PC-9 (cell line): ENCODE measurements around the gene MACROD2. TPM values are rescaled to one million over a fixed set of nuclear protein-coding genes. Genes with fewer than 3 reads are reported as not detected.

Experiments
- BruUV-seq: library from RNA; stranded (reverse); fragments of 400-500 nt; replicated peaks from 2 replicates; lab custom pipeline; 2021; lab: Mats Ljungman, UMichigan
- CTCF ChIA-PET: fragments of 300-600 bp; sonication (Branson Sonifier 250); formaldehyde crosslinking; loops from one replicate; lab custom pipeline; 2022; ENCODE audit warnings: antibody characterized with exemption; lab: Charles Lee
- POLR2A ChIA-PET: fragments of 300-600 bp; sonication (Branson Sonifier 250); formaldehyde crosslinking; loops from one replicate; lab custom pipeline; 2022; ENCODE audit warnings: antibody characterized with exemption; ENCODE audit not compliant: unreplicated experiment; lab: Charles Lee
- DNase-seq, 2 experiments: peaks; one replicate each; pipeline versions ENCODE4 v3.0.0 to v3.0.0-alpha.2; 2015 to 2022; ENCODE audit warnings: mixed read lengths in 1 of 2
- H2AFZ ChIP-seq: fragments of 200-600 bp; sonication (generic); 2 replicates; pipeline ENCODE4 v1.8.1; 2017; ENCODE audit warnings: antibody characterized with exemption
- H3F3A ChIP-seq: fragments of 200-600 bp; sonication (generic); 2 replicates; pipeline ENCODE4 v1.8.1; 2017; ENCODE audit warnings: antibody characterized with exemption, mild to moderate bottlenecking, low read depth; ENCODE audit not compliant: insufficient read depth
- H3K27ac ChIP-seq: fragments of 200-600 bp; sonication (generic); 2 replicates; pipeline ENCODE4 v1.6.1; 2016; ENCODE audit warnings: mixed run types
- H3K27me3 ChIP-seq: fragments of 200-600 bp; sonication (generic); 2 replicates; pipeline ENCODE4 v1.6.1; 2016; ENCODE audit warnings: low read depth, mixed run types; ENCODE audit not compliant: insufficient read depth
- H3K36me3 ChIP-seq: fragments of 200-600 bp; sonication (generic); 2 replicates; pipeline ENCODE4 v1.6.1; 2016; ENCODE audit warnings: low read depth, mixed run types
- H3K4me1 ChIP-seq: fragments of 200-600 bp; sonication (generic); replicated peaks from 2 replicates; pipeline ENCODE4 v1.6.1; 2016; ENCODE audit warnings: mixed run types; ENCODE audit not compliant: insufficient read depth
- H3K4me2 ChIP-seq: fragments of 200-600 bp; sonication (generic); 2 replicates; pipeline ENCODE4 v1.6.1; 2017; ENCODE audit warnings: mixed run types
- H3K4me3 ChIP-seq: fragments of 200-600 bp; sonication (generic); 2 replicates; pipeline ENCODE4 v1.6.1; 2016; ENCODE audit warnings: mixed run types
- H3K79me2 ChIP-seq: fragments of 200-600 bp; sonication (generic); 2 replicates; pipeline ENCODE4 v1.6.1; 2017; ENCODE audit warnings: low read depth, mixed run types
- H3K9me2 ChIP-seq: fragments of 200-600 bp; sonication (generic); 2 replicates; pipeline ENCODE4 v1.8.1; 2017; ENCODE audit warnings: mild to moderate bottlenecking; ENCODE audit not compliant: insufficient read depth
- H3K9me3 ChIP-seq: fragments of 200-600 bp; sonication (generic); 2 replicates; pipeline ENCODE4 v1.8.1; 2016; ENCODE audit warnings: low read depth; ENCODE audit not compliant: insufficient read depth
- H4K20me1 ChIP-seq: fragments of 200-600 bp; sonication (generic); 2 replicates; pipeline ENCODE4 v1.8.1; 2017; ENCODE audit not compliant: insufficient read depth
- EZH2 ChIP-seq: fragments of 200-600 bp; sonication (generic); IDR thresholded peaks from 2 replicates; pipeline ENCODE4 v1.8.0; 2017; ENCODE audit warnings: antibody characterized with exemption, low read depth
- intact Hi-C: fragments of 100-400 bp; cut with micrococcal nuclease; formaldehyde crosslinking; loops from one replicate; pipeline ENCODE4 v1.10.0; 2022; ENCODE audit not compliant: unreplicated experiment
- total RNA-seq: library from RNA; stranded (reverse); gene quantifications from 2 replicates; pipeline ENCODE4 v1.2.3, GENCODE V29; 2021
- TF ChIP-seq, protein P1 (sequence below): fragments of 200-600 bp; sonication (generic); conservative IDR thresholded peaks from 2 replicates; pipeline ENCODE4 v1.6.1; 2017; ENCODE audit warnings: mixed run types, antibody characterized with exemption, mild to moderate bottlenecking, moderate library complexity

Gene MACROD2
- total RNA-seq, 1 experiment from 2014 or later, result 11.4 TPM

DNA sequence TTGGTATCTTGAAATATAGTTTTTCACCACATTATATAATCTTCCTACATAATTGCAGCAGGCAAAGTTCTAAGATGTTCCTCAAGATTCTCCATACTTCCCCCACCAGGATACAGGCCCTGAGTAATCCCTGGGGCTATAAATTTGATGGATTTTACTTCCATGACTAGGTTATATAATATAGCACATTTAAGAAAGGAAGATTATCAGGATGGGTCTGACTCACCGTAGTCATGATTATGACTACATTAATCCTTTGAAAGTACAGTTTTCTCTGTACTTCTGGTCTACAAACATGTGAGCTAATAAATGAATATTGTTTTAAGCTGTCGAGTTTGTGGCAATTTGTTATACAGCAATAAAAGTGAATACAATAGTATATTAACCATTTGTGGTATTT lies 122.5 kb downstream of the MACROD2 start:
- H3K4me1 ChIP-seq, result no peaks in the 10 kb centered on the region
- H3K79me2 ChIP-seq, result no peaks in the 10 kb centered on the region
- no peaks in the 10 kb centered on the region for H3K36me3 ChIP-seq
- no peaks in the 10 kb centered on the region for H3K9me2 ChIP-seq
- intact Hi-C loops, result no loop called here
- no peak overlapping the region for H3K27ac ChIP-seq
- POLR2A ChIA-PET, result no interaction called here
- no peaks in the 10 kb centered on the region for H3K27me3 ChIP-seq
- no peak overlapping the region for H2AFZ ChIP-seq
- no peak for DNase-seq
- H4K20me1 ChIP-seq, result no peaks in the 10 kb centered on the region
- CTCF ChIA-PET, result no interaction called here
- TF ChIP-seq, protein P1, sequence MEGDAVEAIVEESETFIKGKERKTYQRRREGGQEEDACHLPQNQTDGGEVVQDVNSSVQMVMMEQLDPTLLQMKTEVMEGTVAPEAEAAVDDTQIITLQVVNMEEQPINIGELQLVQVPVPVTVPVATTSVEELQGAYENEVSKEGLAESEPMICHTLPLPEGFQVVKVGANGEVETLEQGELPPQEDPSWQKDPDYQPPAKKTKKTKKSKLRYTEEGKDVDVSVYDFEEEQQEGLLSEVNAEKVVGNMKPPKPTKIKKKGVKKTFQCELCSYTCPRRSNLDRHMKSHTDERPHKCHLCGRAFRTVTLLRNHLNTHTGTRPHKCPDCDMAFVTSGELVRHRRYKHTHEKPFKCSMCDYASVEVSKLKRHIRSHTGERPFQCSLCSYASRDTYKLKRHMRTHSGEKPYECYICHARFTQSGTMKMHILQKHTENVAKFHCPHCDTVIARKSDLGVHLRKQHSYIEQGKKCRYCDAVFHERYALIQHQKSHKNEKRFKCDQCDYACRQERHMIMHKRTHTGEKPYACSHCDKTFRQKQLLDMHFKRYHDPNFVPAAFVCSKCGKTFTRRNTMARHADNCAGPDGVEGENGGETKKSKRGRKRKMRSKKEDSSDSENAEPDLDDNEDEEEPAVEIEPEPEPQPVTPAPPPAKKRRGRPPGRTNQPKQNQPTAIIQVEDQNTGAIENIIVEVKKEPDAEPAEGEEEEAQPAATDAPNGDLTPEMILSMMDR, result no peak
- TF ChIP-seq EZH2, result no peak
- no peaks in the 10 kb centered on the region for H3K9me3 ChIP-seq
- no TSS peak for BruUV-seq
- no peak overlapping the region for H3K4me2 ChIP-seq
- H3K4me3 ChIP-seq, result no peak overlapping the region
- no peaks in the 10 kb centered on the region for H3F3A ChIP-seq

- ChIA-PET POLR2A (no interaction called here), CTCF (no interaction called here)
- Histone ChIP-seq H3K9me3 (no peaks in the 10 kb centered on the region), H3K36me3 (no peaks in the 10 kb centered on the region), H3K9me2 (no peaks in the 10 kb centered on the region), H4K20me1 (no peaks in the 10 kb centered on the region), H3K4me1 (no peaks in the 10 kb centered on the region), H3K27me3 (no peaks in the 10 kb centered on the region), H3K4me3 (no peak overlapping the region), H3K4me2 (no peak overlapping the region), H3F3A (no peaks in the 10 kb centered on the region), H3K27ac (no peak overlapping the region), H2AFZ (no peak overlapping the region), H3K79me2 (no peaks in the 10 kb centered on the region)
- DNase-seq, result no peak
- intact Hi-C loops, result no loop called here
- TF ChIP-seq EZH2, result no peak
- TF ChIP-seq, protein P1, result no peak
- BruUV-seq, result no TSS peak
Observed at GRCh38 chr20:14126856-14127255, 131.5 kb downstream of the MACROD2 start.

- intact Hi-C loops, result no loop called here
- H3K27me3 ChIP-seq, result no peaks in the 10 kb centered on the region
- H3F3A ChIP-seq, result no peaks in the 10 kb centered on the region
- no peak overlapping the region for H3K4me2 ChIP-seq
- no peaks in the 10 kb centered on the region for H3K79me2 ChIP-seq
- no peaks in the 10 kb centered on the region for H3K4me1 ChIP-seq
- no peaks in the 10 kb centered on the region for H3K9me3 ChIP-seq
- no peak overlapping the region for H3K27ac ChIP-seq
- no peaks in the 10 kb centered on the region for H3K9me2 ChIP-seq
- no peaks in the 10 kb centered on the region for H3K36me3 ChIP-seq
- no peak overlapping the region for H2AFZ ChIP-seq
- DNase-seq, result no peak
- no peaks in the 10 kb centered on the region for H4K20me1 ChIP-seq
- no peak for TF ChIP-seq EZH2
- TF ChIP-seq, protein P1, result no peak
- BruUV-seq, result no TSS peak
- no peak overlapping the region for H3K4me3 ChIP-seq
- ChIA-PET CTCF (no interaction called here), POLR2A (no interaction called here)
Observed at GRCh38 chr20:14127514-14128223, 132.4 kb downstream of the MACROD2 start.
